GM19455 (cell line): ENCODE measurements around the gene PCBP4.

ENCODE experiments used
- ATAC-seq: cut with Tn5 transposase; IDR thresholded peaks from one replicate; pipeline ENCODE4 v1.9.1; 2021; ENCODE audit not compliant: unreplicated experiment

The PCBP4 gene

GRCh38 chr3:51955893-51956770 is 11.1 kb downstream of the PCBP4 start:
- ATAC-seq = no peak

- ATAC-seq = no peak
Measured at GRCh38 chr3:51955175-51955892, 11.9 kb downstream of the PCBP4 start, which contains the start of gene GPR62. Gene GPR62 (plus strand): TSS chr3:51955381. CDS start chr3:51955653, 272 bp downstream.

GRCh38 chr3:51954713-51955112 is 12.5 kb downstream of the PCBP4 start:
- no peak for ATAC-seq

- ATAC-seq = no peak
Measured at GRCh38 chr3:51954105-51954504, 13.1 kb downstream of the PCBP4 start.

- no peak for ATAC-seq
Measured at GRCh38 chr3:51953445-51953844, 13.8 kb downstream of the PCBP4 start.

- no peak for ATAC-seq
Measured at GRCh38 chr3:51950899-51951298, 16.4 kb downstream of the PCBP4 start.

- no peak for ATAC-seq
Measured at GRCh38 chr3:51949121-51949520, 18.1 kb downstream of the PCBP4 start.

GRCh38 chr3:51948016-51948580 is 19.2 kb downstream of the PCBP4 start:
- ATAC-seq = no peak

GRCh38 chr3:51947215-51947900 is 19.9 kb downstream of the PCBP4 start:
- no peak for ATAC-seq

- ATAC-seq = no peak
Measured at GRCh38 chr3:51946796-51947195, 20.5 kb downstream of the PCBP4 start.

GRCh38 chr3:51945926-51946705 is 21.1 kb downstream of the PCBP4 start:
- ATAC-seq = no peak

- ATAC-seq = no peak
Measured at GRCh38 chr3:51945031-51945840, 22.0 kb downstream of the PCBP4 start.

GRCh38 chr3:51944451-51945021 is 22.7 kb downstream of the PCBP4 start:
- ATAC-seq = no peak

GRCh38 chr3:51943451-51944391 is 23.5 kb downstream of the PCBP4 start:
- ATAC-seq = no peak

- ATAC-seq = no peak
Measured at GRCh38 chr3:51942603-51943450, 24.4 kb downstream of the PCBP4 start.

- peak; percentile 91 for ATAC-seq
Measured at GRCh38 chr3:51941798-51942602, 25.3 kb downstream of the PCBP4 start, which contains the start of the genes PARP3 and RRP9. Gene PARP3 (plus strand): TSS chr3:51942363. CDS start chr3:51943356, 993 bp downstream. Gene RRP9 (minus strand): TSS chr3:51941904. CDS start chr3:51941867, 37 bp downstream.
